Mammary epithelial cell (primary cell): Measurements from ENCODE around the gene ADK.

ENCODE experiments used
- CTCF ChIP-seq, 2 donors: IDR thresholded peaks in 1 of 2; conservative IDR thresholded peaks in 1 of 2; 2 replicates each; pipeline ENCODE4 v1.5.1; 2011 to 2012; ENCODE audit warnings: inconsistent platforms in 2 of 2, low read length in 2 of 2, mild to moderate bottlenecking in 2 of 2, control low read depth in 1 of 2, low read depth in 1 of 2; ENCODE audit not compliant: insufficient read depth in 1 of 2; ENCODE audit errors: extremely low read depth in 1 of 2
- EZH2 ChIP-seq: IDR thresholded peaks from 2 replicates; pipeline ENCODE4 v1.6.1; 2012; ENCODE audit warnings: low read length, inconsistent platforms, borderline replicate concordance

GRCh38 chr10:74107391-74107790 lies 43.6 kb upstream of the ADK start:
- TF ChIP-seq CTCF (conservative IDR thresholded peaks at IDR 0.05 in 1 of 2, IDR thresholded peaks at IDR 0.05 in 1 of 2; ENCODE audit: extremely low read depth in 1 of 2, insufficient read depth in 1 of 2, low read depth in 1 of 2, low read length in 2 of 2) = no peak
- no peak for TF ChIP-seq EZH2
